ENCODE results near the gene MSRB1. TPM values are rescaled to one million over a fixed set of nuclear protein-coding genes. Genes with fewer than 3 reads are reported as not detected.
"Not testable (repeated sequence)": the region's sequence is repeated elsewhere in the genome, so short reads cannot be mapped to it uniquely, and the experiment has no call there.

The MSRB1 gene
- total RNA-seq, 1 donor from 2014 or later, result 14.1 TPM

DNA sequence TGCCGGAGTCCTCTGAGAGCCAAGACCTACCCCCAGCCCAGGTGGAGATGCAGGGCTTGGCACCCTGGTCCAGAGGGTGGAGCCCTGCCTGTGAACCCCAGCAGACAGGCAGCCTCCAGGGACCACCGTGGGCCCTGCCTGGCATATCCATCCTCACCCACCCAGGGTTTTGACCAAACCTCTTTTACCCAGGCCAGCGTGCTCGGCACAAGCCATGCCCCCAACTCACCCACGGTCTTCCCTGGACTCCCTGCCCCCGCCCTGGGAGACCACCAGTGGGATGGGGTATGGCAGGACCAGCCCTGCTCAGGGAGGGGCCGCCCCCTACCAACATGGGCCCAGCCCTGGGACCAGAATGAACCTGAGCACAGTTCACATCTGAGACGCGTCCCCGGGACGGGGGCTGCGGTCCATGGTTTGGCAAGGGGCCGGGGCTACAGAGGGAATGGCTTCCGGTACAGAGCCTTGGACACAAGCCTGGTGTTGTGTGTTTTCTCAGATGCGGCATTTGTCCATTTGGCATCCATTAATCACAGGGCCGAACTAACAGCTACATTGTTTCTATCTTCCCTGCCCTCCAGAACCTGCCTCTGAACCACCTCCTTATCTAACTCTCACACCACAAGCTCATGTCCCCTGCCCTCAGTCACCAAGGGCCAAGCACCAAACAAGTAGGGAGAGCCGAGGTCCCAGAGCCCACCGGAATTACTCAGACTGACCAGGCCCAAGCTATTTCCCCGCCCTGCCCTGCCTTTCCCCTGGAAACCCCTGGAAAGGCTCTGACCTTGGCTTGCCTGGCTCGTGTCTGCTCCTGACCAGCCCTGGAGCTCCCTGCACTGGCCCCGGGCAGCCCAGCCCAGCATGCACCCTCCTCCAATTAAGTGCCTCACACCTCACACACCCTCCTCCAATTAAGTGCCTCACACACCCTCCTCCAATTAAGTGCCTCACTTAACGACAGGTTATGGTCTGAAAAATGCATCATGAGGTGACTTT is 38.9 kb downstream of the MSRB1 start:
- Mint-ChIP-seq H3K9me3 (no peaks in the 10 kb centered on the region), H3K36me3 (no peaks in the 10 kb centered on the region), H3K4me3 (no peak overlapping the region), H3K27ac (no peak overlapping the region), H3K4me1 (no peaks in the 10 kb centered on the region), H3K27me3 (ENCODE audit: low read depth) (peaks cover 22% of the 10 kb centered on the region)
- DNase-seq (ENCODE audit: low spot score in 2 of 2, unreplicated experiment in 2 of 2), result no peak
- no peak for TF ChIP-seq CTCF (IDR thresholded peaks at IDR 0.05; ENCODE audit: unreplicated experiment)

DNA sequence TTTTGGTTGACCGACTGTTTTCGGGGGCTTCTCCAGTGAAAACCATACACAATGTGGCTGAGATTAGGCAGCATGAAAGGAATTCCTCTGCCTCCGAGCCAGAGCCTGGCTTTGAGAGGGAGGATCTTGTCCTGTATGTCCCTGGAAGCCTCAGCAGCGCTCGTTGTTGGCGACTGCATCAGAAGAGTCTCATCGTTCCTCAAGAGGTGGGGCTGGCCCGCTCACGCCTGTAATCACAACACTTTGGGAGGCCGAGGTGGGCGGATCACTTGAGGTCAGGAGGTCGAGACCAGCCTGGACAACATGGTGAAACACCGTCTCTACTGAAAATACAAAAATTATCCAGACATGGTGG is 39.8 kb downstream of the MSRB1 start:
- H3K9me3 Mint-ChIP-seq, result no peaks in the 10 kb centered on the region
- no peak overlapping the region for H3K4me3 Mint-ChIP-seq
- H3K36me3 Mint-ChIP-seq, result no peaks in the 10 kb centered on the region
- TF ChIP-seq CTCF (IDR thresholded peaks at IDR 0.05; ENCODE audit: unreplicated experiment), result no peak
- H3K27ac Mint-ChIP-seq, result no peak overlapping the region
- H3K27me3 Mint-ChIP-seq (ENCODE audit: low read depth), result peaks cover 25% of the 10 kb centered on the region
- no peaks in the 10 kb centered on the region for H3K4me1 Mint-ChIP-seq
- no peak for DNase-seq (ENCODE audit: low spot score in 2 of 2, unreplicated experiment in 2 of 2)

- Mint-ChIP-seq H3K4me1 (no peaks in the 10 kb centered on the region), H3K27ac (no peak overlapping the region), H3K27me3 (ENCODE audit: low read depth) (peaks cover 27% of the 10 kb centered on the region), H3K4me3 (no peak overlapping the region), H3K36me3 (no peaks in the 10 kb centered on the region), H3K9me3 (no peaks in the 10 kb centered on the region)
- no peak for TF ChIP-seq CTCF (IDR thresholded peaks at IDR 0.05; ENCODE audit: unreplicated experiment)
- DNase-seq (ENCODE audit: low spot score in 2 of 2, unreplicated experiment in 2 of 2), result no peak
Observed at GRCh38 chr16:1902547-1903219, 40.3 kb downstream of the MSRB1 start.

- Mint-ChIP-seq H3K4me3 (no peak overlapping the region), H3K27me3 (ENCODE audit: low read depth) (peaks cover 35% of the 10 kb centered on the region), H3K9me3 (no peaks in the 10 kb centered on the region), H3K36me3 (no peaks in the 10 kb centered on the region), H3K27ac (no peak overlapping the region), H3K4me1 (no peaks in the 10 kb centered on the region)
- no peak for DNase-seq (ENCODE audit: low spot score in 2 of 2, unreplicated experiment in 2 of 2)
- TF ChIP-seq CTCF (IDR thresholded peaks at IDR 0.05; ENCODE audit: unreplicated experiment), result no peak
Observed at GRCh38 chr16:1900452-1900774, 42.6 kb downstream of the MSRB1 start.

- no peak for DNase-seq (ENCODE audit: low spot score in 2 of 2, unreplicated experiment in 2 of 2)
- no peak for TF ChIP-seq CTCF (IDR thresholded peaks at IDR 0.05; ENCODE audit: unreplicated experiment)
- H3K4me1 Mint-ChIP-seq, result no peaks in the 10 kb centered on the region
- no peak overlapping the region for H3K27ac Mint-ChIP-seq
- no peaks in the 10 kb centered on the region for H3K36me3 Mint-ChIP-seq
- no peaks in the 10 kb centered on the region for H3K9me3 Mint-ChIP-seq
- peaks cover 35% of the 10 kb centered on the region for H3K27me3 Mint-ChIP-seq (ENCODE audit: low read depth)
- no peak overlapping the region for H3K4me3 Mint-ChIP-seq
Observed at GRCh38 chr16:1899641-1900451, 43.2 kb downstream of the MSRB1 start.

GRCh38 chr16:1897692-1898091 is 45.3 kb downstream of the MSRB1 start:
- not testable (repeated sequence) for H3K9me3 Mint-ChIP-seq; H3K27ac Mint-ChIP-seq; H3K36me3 Mint-ChIP-seq; H3K4me3 Mint-ChIP-seq; H3K4me1 Mint-ChIP-seq; DNase-seq (ENCODE audit: low spot score in 2 of 2, unreplicated experiment in 2 of 2)
- peaks cover 39% of the 10 kb centered on the region for H3K27me3 Mint-ChIP-seq (ENCODE audit: low read depth)

Measured in mesothelial cell of epicardium (in vitro differentiated cells).